ENCODE measurements around the gene KCNJ4. TPM values are rescaled to one million over a fixed set of nuclear protein-coding genes. Genes with fewer than 3 reads are reported as not detected.

KCNJ4 gene
- total RNA-seq, 1 donor = not detected

- Histone ChIP-seq H3K4me1 (ENCODE audit: insufficient read depth, low read length) (no peaks in the 10 kb centered on the region), H3K27me3 (ENCODE audit: insufficient read depth, low read length) (no peaks in the 10 kb centered on the region), H3K4me3 (ENCODE audit: low read length) (no peak overlapping the region), H3K9me3 (ENCODE audit: low read depth, low read length) (no peaks in the 10 kb centered on the region)
These were observed 21.1 kb downstream of the KCNJ4 start for GRCh38 chr22:38433871-38434270.

DNA sequence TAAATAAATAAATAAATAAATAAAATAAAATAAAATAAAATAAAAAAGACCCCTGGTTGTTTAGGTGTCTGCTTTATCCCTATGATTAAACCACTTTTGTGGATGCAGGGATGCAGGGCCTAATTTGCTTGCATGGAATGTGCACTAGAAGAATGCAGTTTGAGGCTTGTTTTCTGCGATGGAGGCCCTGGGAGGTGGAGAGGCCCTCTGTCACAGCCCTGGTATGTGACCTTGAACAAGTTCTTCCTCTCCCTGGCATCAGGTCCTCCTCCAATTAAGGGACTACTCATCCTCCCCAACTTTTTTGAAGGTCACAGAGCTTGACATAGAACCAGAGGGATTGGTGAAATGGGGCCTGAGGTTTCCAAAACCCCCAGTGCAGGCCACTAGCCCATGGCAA is 22.7 kb downstream of the KCNJ4 start:
- no peaks in the 10 kb centered on the region for H3K27me3 ChIP-seq (ENCODE audit: insufficient read depth, low read length)
- no peaks in the 10 kb centered on the region for H3K4me1 ChIP-seq (ENCODE audit: insufficient read depth, low read length)
- H3K4me3 ChIP-seq (ENCODE audit: low read length) = no peak overlapping the region
- H3K9me3 ChIP-seq (ENCODE audit: low read depth, low read length) = no peaks in the 10 kb centered on the region

DNA sequence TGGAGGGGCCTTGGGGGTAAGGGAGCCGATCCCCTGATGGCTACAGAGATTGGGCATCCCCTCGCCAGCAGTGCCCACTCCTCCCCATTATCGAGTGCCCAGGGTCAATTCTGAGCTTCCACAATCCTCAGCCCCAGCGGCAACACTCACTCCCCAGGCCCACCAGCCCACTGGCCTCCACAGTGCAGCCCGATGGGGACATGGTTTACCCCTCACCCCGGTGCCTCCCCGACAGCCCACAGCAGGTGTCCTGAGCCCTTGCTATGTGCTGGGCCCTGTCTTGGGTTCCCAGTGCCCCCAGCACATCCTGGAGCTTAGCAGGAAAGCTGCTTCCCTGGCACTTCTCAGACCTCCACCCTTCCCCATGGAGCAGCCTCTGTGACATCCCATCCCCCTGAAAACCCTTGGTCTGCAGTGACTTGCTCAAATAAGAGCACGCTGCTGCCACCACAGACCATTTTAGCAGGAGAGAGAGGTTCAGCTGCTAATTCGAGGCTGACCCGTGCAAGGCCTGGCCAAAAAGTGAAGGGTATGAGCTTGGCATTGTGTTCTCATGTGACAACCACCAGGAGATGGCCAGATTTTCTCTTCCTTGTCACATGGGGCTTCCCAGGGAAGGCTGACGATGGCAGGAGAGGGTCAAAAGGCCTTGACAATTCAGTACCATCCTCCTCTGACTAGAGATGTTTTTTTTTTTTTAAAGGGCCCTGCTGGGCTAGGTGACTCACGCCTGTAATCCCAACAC is 23.6 kb downstream of the KCNJ4 start:
- no peaks in the 10 kb centered on the region for H3K27me3 ChIP-seq (ENCODE audit: insufficient read depth, low read length)
- H3K9me3 ChIP-seq (ENCODE audit: low read depth, low read length) = no peaks in the 10 kb centered on the region

DNA sequence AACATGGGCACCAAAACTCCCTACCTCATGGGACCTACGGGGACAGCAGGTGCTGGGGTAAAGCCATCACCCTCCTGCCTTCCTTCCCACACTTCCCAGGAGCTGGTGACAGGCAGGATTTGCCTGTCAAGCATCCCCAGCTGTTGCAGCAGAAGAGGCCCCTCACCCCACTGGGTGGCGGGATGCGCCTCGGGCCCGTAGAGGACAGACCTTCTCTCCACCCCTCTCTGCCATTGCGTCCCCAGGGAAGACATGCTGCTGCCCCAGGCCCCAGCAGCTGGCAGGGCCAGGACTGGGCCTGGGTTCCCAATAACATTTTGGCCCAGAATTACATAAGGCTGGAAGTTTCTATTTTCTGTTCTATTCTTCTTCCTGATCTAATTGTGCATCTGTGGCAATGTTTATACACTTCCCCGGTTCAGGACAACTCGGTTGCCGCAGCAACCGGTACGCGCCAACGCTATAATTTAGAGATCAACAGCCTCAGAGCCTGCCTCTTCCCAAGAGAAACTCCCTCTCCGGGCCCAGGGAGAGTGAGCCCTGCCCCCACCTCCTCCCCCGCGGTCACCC is 25.4 kb downstream of the KCNJ4 start:
- H3K9me3 ChIP-seq (ENCODE audit: low read depth, low read length) = no peaks in the 10 kb centered on the region
- no peaks in the 10 kb centered on the region for H3K27me3 ChIP-seq (ENCODE audit: insufficient read depth, low read length)

More for the DNA sequence above, 23.6 kb downstream of the KCNJ4 start:
- H3K4me3 ChIP-seq (ENCODE audit: low read length) = no peak overlapping the region
- H3K4me1 ChIP-seq (ENCODE audit: insufficient read depth, low read length) = no peaks in the 10 kb centered on the region

DNA sequence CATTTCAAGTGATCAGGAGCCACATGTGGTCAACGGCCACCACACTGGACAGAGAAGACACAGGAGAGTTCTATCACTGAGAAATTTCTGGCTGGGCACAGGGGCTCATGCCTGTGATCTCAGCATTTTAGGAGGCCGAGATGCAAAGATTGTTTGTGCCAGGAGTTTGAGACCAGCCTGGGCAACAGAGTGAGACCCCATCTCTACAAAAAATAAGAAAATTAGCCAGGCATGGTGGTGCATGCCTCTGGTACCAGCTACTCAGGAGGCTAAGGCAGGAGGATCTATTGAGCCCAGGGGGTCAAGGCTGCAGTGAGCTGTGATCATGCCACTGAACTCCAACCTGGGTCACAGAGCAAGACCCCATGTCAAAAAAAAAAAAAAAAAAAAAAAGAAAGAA is 26.3 kb downstream of the KCNJ4 start:
- Histone ChIP-seq H3K4me1 (ENCODE audit: insufficient read depth, low read length) (no peaks in the 10 kb centered on the region), H3K4me3 (ENCODE audit: low read length) (no peak overlapping the region), H3K9me3 (ENCODE audit: low read depth, low read length) (no peaks in the 10 kb centered on the region), H3K27me3 (ENCODE audit: insufficient read depth, low read length) (no peaks in the 10 kb centered on the region)

More for the DNA sequence above, 25.4 kb downstream of the KCNJ4 start:
- no peaks in the 10 kb centered on the region for H3K4me1 ChIP-seq (ENCODE audit: insufficient read depth, low read length)
- H3K4me3 ChIP-seq (ENCODE audit: low read length) = no peak overlapping the region

GRCh38 chr22:38427940-38428339 is 27.1 kb downstream of the KCNJ4 start:
- Histone ChIP-seq H3K4me1 (ENCODE audit: insufficient read depth, low read length) (no peaks in the 10 kb centered on the region), H3K4me3 (ENCODE audit: low read length) (no peak overlapping the region), H3K27me3 (ENCODE audit: insufficient read depth, low read length) (no peaks in the 10 kb centered on the region), H3K9me3 (ENCODE audit: low read depth, low read length) (no peaks in the 10 kb centered on the region)

- H3K4me3 ChIP-seq (ENCODE audit: low read length) = no peak overlapping the region
These were observed 27.5 kb downstream of the KCNJ4 start for GRCh38 chr22:38427465-38427864.

DNA sequence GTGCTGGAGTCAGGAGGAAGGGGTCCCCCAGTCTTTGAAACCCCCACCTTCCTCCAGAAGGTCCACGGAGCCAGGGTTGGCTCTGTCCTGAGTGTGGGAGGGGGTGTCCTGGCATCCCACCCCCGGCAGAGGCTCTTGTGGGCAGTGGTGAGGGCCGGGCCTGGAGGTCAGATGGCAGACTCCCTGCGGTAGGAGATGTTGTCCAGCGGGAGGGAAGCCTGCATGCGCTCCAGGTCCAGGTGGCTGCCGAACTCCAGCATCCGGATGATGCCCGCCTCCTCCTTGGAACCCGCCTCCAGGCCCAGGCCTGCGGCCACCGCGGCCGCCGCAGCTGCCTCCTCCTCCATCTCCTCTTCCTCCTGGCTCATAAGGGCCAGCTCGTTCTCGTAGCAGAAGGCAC is 28.4 kb downstream of the KCNJ4 start:
- no peaks in the 10 kb centered on the region for H3K4me1 ChIP-seq (ENCODE audit: insufficient read depth, low read length)
- H3K9me3 ChIP-seq (ENCODE audit: low read depth, low read length) = no peaks in the 10 kb centered on the region
- no peak overlapping the region for H3K4me3 ChIP-seq (ENCODE audit: low read length)
- H3K27me3 ChIP-seq (ENCODE audit: insufficient read depth, low read length) = no peaks in the 10 kb centered on the region

More at GRCh38 chr22:38427465-38427864, 27.5 kb downstream of the KCNJ4 start:
- Histone ChIP-seq H3K27me3 (ENCODE audit: insufficient read depth, low read length) (no peaks in the 10 kb centered on the region), H3K9me3 (ENCODE audit: low read depth, low read length) (no peaks in the 10 kb centered on the region), H3K4me1 (ENCODE audit: insufficient read depth, low read length) (no peaks in the 10 kb centered on the region)

GRCh38 chr22:38424525-38425080 is 30.4 kb downstream of the KCNJ4 start:
- H3K4me3 ChIP-seq (ENCODE audit: low read length) = no peak overlapping the region
- H3K9me3 ChIP-seq (ENCODE audit: low read depth, low read length) = no peaks in the 10 kb centered on the region
- no peaks in the 10 kb centered on the region for H3K27me3 ChIP-seq (ENCODE audit: insufficient read depth, low read length)
- no peaks in the 10 kb centered on the region for H3K4me1 ChIP-seq (ENCODE audit: insufficient read depth, low read length)

DNA sequence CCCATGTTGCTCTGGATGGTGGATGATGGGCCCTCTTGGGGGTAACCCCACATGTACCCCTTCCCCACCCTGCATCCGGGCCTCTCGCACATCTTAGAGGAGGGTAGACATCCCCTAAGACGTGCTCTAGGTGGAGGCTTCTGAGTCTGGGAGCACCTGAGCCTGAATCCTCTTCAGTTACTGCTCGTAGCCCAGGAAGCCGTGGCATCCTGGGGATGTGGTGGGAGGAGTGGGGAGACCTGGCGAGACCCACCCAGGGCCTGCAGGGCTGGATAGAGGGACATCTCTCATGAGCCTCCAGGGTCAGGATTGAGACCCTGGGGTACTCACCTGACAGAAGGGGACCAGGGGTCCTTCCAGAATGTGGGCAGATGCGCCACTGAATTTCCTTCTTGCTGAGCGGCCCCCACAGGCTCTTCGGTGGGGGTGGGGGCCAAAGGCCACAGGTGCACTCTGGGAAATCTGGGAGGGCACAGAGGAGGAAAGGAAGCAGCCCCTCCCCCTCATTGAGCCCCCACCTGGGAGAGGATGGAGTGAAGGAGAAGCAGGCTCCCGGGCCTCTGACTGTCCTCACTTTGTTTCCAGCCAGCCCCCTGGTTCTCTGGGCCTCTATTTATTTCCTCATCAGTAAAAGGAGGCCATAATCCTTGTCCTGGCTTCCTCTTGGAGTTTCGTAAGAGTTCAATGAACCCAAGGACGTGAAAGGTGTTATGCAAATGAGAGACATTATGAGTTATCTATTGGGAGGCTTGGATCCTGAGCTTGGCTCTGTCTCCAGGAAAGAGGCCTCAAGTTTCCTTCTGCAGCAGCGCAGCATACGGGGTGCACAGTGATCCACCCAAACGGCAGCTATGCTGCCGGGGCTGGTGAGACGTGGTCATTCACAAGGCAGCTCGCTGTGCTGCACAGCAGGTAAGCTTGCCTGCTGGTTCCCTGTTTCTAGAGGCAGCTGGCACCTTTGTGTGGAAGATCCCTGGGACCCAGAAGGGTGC is 31.2 kb downstream of the KCNJ4 start:
- Histone ChIP-seq H3K9me3 (ENCODE audit: low read depth, low read length) (no peaks in the 10 kb centered on the region), H3K4me1 (ENCODE audit: insufficient read depth, low read length) (no peaks in the 10 kb centered on the region)

GRCh38 chr22:38422611-38423511 is 32.1 kb downstream of the KCNJ4 start:
- Histone ChIP-seq H3K4me1 (ENCODE audit: insufficient read depth, low read length) (no peaks in the 10 kb centered on the region), H3K4me3 (ENCODE audit: low read length) (no peak overlapping the region), H3K27me3 (ENCODE audit: insufficient read depth, low read length) (no peaks in the 10 kb centered on the region)

More for the DNA sequence above, 31.2 kb downstream of the KCNJ4 start:
- H3K27me3 ChIP-seq (ENCODE audit: insufficient read depth, low read length) = no peaks in the 10 kb centered on the region
- no peak overlapping the region for H3K4me3 ChIP-seq (ENCODE audit: low read length)

DNA sequence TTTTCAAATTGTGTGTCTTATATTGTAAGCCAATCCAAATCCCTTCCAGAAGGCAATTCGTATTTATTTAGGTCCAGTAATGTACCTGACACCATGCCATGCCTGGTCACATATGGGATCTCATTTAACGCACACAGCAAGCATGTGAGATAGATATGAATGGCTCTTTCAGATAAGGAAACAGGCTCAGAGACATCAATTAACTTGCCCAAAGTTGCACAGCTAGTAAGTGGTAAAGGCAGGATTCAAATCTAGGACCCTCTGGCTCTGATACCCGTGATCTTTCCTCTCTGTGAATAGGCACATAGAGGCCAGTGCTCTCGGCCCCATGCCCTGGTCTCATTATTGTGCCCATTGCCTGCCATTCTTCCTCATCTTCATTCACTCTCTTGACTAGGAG is 34.3 kb downstream of the KCNJ4 start:
- H3K4me3 ChIP-seq (ENCODE audit: low read length) = no peak overlapping the region
- no peaks in the 10 kb centered on the region for H3K27me3 ChIP-seq (ENCODE audit: insufficient read depth, low read length)
- H3K9me3 ChIP-seq (ENCODE audit: low read depth, low read length) = no peaks in the 10 kb centered on the region
- no peaks in the 10 kb centered on the region for H3K4me1 ChIP-seq (ENCODE audit: insufficient read depth, low read length)

More at GRCh38 chr22:38422611-38423511, 32.1 kb downstream of the KCNJ4 start:
- no peaks in the 10 kb centered on the region for H3K9me3 ChIP-seq (ENCODE audit: low read depth, low read length)

DNA sequence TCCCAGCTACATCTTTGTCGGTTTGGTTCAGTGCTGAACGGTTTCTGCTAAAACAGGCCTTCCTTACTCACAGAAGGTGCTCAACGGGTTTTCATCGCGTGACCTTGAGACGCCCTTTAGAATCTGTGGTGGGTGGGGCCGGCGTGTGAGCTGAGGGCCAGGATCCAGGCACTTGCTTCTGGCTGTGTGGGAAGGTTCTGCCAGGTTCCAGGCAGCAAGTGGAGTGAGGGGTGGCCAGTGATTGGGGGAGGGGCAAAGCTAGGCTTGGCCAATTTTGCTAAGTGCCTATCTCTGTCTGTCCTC is 35.2 kb downstream of the KCNJ4 start:
- no peaks in the 10 kb centered on the region for H3K27me3 ChIP-seq (ENCODE audit: insufficient read depth, low read length)
- H3K4me1 ChIP-seq (ENCODE audit: insufficient read depth, low read length) = no peaks in the 10 kb centered on the region
- H3K9me3 ChIP-seq (ENCODE audit: low read depth, low read length) = no peaks in the 10 kb centered on the region
- no peak overlapping the region for H3K4me3 ChIP-seq (ENCODE audit: low read length)

Measured in mononuclear cell (primary cell).